ENCODE data around the gene TP63.

DNA sequence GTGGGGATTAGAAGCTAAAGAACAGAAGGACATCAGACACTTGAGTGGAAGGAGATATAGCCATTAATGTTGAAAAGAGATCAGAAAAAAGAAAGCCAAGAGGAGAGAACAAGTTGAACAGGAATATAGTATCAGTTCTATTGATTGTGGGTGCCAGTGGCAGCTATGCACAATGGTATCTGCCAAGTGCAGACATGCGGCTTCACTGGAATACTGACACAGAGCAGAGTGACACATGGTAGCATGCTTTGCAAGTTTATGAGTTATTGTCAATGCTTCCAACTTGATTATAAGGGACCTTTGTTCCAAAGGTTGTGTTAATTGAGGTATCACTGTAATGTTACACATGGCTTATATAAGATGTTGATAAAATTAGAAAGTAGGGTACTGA is 42.0 kb upstream of the TP63 start:
- TF ChIP-seq, protein P1, sequence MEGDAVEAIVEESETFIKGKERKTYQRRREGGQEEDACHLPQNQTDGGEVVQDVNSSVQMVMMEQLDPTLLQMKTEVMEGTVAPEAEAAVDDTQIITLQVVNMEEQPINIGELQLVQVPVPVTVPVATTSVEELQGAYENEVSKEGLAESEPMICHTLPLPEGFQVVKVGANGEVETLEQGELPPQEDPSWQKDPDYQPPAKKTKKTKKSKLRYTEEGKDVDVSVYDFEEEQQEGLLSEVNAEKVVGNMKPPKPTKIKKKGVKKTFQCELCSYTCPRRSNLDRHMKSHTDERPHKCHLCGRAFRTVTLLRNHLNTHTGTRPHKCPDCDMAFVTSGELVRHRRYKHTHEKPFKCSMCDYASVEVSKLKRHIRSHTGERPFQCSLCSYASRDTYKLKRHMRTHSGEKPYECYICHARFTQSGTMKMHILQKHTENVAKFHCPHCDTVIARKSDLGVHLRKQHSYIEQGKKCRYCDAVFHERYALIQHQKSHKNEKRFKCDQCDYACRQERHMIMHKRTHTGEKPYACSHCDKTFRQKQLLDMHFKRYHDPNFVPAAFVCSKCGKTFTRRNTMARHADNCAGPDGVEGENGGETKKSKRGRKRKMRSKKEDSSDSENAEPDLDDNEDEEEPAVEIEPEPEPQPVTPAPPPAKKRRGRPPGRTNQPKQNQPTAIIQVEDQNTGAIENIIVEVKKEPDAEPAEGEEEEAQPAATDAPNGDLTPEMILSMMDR (IDR thresholded peaks at IDR 0.05; ENCODE audit: poor library complexity, severe bottlenecking) = no peak
- no peak for TF ChIP-seq MXI1 (conservative IDR thresholded peaks at IDR 0.05; ENCODE audit: poor library complexity, severe bottlenecking)
- TF ChIP-seq POLR2AphosphoS5 (IDR thresholded peaks at IDR 0.05) = no peak
- TF ChIP-seq, protein P2, sequence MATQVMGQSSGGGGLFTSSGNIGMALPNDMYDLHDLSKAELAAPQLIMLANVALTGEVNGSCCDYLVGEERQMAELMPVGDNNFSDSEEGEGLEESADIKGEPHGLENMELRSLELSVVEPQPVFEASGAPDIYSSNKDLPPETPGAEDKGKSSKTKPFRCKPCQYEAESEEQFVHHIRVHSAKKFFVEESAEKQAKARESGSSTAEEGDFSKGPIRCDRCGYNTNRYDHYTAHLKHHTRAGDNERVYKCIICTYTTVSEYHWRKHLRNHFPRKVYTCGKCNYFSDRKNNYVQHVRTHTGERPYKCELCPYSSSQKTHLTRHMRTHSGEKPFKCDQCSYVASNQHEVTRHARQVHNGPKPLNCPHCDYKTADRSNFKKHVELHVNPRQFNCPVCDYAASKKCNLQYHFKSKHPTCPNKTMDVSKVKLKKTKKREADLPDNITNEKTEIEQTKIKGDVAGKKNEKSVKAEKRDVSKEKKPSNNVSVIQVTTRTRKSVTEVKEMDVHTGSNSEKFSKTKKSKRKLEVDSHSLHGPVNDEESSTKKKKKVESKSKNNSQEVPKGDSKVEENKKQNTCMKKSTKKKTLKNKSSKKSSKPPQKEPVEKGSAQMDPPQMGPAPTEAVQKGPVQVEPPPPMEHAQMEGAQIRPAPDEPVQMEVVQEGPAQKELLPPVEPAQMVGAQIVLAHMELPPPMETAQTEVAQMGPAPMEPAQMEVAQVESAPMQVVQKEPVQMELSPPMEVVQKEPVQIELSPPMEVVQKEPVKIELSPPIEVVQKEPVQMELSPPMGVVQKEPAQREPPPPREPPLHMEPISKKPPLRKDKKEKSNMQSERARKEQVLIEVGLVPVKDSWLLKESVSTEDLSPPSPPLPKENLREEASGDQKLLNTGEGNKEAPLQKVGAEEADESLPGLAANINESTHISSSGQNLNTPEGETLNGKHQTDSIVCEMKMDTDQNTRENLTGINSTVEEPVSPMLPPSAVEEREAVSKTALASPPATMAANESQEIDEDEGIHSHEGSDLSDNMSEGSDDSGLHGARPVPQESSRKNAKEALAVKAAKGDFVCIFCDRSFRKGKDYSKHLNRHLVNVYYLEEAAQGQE (IDR thresholded peaks at IDR 0.05; ENCODE audit: borderline replicate concordance) = no peak
- TF ChIP-seq EZH2 (IDR thresholded peaks at IDR 0.05; ENCODE audit: borderline replicate concordance, insufficient read depth, low read length, poor library complexity, severe bottlenecking) = no peak
